Endothelial cell of hepatic sinusoid (primary cell): Measurements from ENCODE around the gene HINT1.

ENCODE experiments used
- in situ Hi-C: cut with HindIII; loops from 2 replicates; pipeline ENCODE4 v1.10.0; 2017; ENCODE audit warnings: low sequenced_read_pairs

Gene HINT1

DNA sequence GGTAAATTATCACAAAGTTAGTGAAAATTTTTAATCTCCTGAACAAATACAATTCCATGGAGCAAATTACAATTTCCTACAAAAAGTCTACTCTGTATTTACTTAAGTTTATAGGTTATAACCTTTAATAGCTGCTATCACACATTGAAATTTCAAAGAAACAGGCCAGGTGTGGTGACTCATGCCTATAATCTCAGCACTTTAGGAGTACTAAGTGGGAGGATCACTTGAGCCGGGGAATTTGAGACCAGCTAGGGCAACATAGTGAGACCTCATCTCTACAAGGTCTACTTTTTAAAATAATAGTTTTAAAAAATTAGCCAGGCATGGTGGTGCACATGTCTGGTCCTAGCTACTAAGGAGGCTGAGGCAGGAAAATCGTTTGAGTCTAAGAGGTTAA, 50.3 kb downstream of the HINT1 start:
- in situ Hi-C loops: no loop called here

DNA sequence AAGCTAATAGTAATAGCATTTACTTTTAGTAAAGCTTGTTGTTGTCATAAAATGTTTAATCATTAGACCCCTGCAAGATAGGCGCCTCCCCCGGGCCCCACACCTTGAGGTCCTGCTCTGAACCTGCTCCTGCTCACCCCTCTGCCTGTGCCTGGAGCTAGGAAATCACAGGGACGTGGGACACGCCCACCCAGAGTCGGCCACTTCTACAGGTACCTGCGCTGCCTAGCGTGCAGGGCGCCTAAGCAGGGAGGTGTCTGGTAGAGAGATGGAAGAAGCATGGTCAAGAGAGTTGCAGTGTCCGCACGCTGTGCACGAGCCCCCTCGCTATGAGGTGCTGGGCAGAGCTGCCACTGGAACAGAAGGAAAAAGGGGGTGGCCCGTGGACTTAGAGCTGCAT, 52.6 kb downstream of the HINT1 start:
- in situ Hi-C loops: no loop called here

DNA sequence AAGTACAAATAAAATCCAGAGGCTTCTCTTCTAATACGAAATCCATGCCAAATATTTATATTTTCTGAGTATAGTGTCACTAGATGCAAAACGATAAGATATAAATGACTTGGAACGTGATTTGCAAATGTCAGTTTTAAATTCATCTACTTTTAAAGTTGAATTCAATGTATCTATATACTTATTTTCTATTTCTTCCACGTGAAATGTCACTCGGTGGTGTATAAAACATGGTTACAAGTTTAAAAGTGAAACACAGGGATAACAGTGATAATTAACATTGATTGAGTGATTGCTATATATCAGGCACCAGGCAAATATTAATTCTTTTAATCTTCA, 54.8 kb downstream of the HINT1 start:
- in situ Hi-C loops: no loop called here

DNA sequence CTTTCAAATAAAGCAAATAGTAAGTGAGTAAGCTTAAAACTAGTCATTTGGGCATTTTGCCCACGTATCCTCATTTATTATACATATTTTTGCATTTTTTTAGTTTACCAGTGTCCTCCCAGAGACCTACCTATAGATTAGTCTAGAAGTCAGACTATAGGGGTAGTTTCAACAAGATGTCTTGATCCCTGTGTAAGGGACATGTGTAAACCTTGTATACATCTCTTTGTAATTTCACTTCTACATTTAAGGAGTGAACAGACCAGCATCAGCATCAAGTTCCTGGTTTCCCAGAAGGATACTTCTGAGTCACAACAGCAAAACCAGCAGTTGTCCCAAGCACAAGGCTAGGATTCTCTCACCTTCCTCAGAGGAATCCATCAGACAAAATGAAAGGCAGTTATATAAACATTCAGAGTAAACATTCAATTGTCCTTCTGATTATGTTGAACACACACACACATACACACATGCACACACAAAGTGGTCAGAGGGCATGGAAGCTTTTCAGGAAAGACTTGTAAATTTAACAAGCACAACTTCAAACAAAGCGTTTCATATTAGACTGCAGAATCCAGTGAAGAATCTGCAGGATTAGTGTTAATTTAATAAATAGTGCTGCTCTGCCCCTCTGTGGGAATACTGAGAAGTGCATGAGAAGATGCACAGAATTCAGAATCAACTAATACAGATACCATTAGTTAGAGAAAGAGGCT, 55.4 kb downstream of the HINT1 start:
- in situ Hi-C loops: no loop called here
